MCF 10A (cell line): ENCODE data around the gene UPP1. TPM values are rescaled to one million over a fixed set of nuclear protein-coding genes. Genes with fewer than 3 reads are reported as not detected.
A peak's percentile ranks its signal among the peaks of the same experiment; 100 is the strongest.

Experiments
- BruUV-seq: library from RNA; stranded (reverse); fragments of 400-500 nt; replicated peaks from 2 replicates; lab custom pipeline; 2021; lab: Mats Ljungman, UMichigan
- CTCF ChIA-PET: fragments of 300-600 bp; sonication (Branson Sonifier 250); formaldehyde crosslinking; extraction: SDS; loops from one replicate; lab custom pipeline; 2021; ENCODE audit warnings: antibody characterized with exemption, inconsistent platforms; lab: Yijun Ruan, JAX
- POLR2A ChIA-PET: fragments of 300-600, 350-650 bp; sonication (Branson Sonifier 250); formaldehyde crosslinking; extraction: SDS; loops from one replicate; lab custom pipeline; 2020; ENCODE audit warnings: antibody characterized with exemption, inconsistent platforms; lab: Yijun Ruan, JAX
- DNase-seq: peaks from one replicate; pipeline ENCODE4 v3.0.0-alpha.2; 2018; ENCODE audit not compliant: unreplicated experiment
- H3K27ac Mint-ChIP-seq: one replicate; pipeline ENCODE4 v1.8.0; 2022; ENCODE audit warnings: mild to moderate bottlenecking, low read depth, mixed read lengths; ENCODE audit not compliant: unreplicated experiment
- H3K27me3 Mint-ChIP-seq: one replicate; pipeline ENCODE4 v1.8.0; 2022; ENCODE audit warnings: mixed read lengths; ENCODE audit not compliant: insufficient read depth, unreplicated experiment
- H3K36me3 Mint-ChIP-seq: one replicate; pipeline ENCODE4 v1.8.0; 2022; ENCODE audit warnings: mild to moderate bottlenecking, moderate library complexity, mixed read lengths; ENCODE audit not compliant: insufficient read depth, unreplicated experiment
- H3K4me1 Mint-ChIP-seq: one replicate; pipeline ENCODE4 v1.8.0; 2022; ENCODE audit warnings: mixed read lengths; ENCODE audit not compliant: insufficient read depth, unreplicated experiment
- H3K4me3 Mint-ChIP-seq: one replicate; pipeline ENCODE4 v1.8.0; 2022; ENCODE audit warnings: mild to moderate bottlenecking, moderate library complexity, mixed read lengths; ENCODE audit not compliant: unreplicated experiment
- H3K9me3 Mint-ChIP-seq: one replicate; pipeline ENCODE4 v1.8.0; 2022; ENCODE audit warnings: mixed read lengths; ENCODE audit not compliant: unreplicated experiment
- intact Hi-C: fragments of 100-400 bp; cut with micrococcal nuclease; formaldehyde crosslinking; loops from 2 replicates; pipeline ENCODE4 v1.14.1; 2022
- total RNA-seq: library from RNA; stranded (reverse); gene quantifications from 2 replicates; pipeline ENCODE4 v1.2.3, GENCODE V29; 2022
- TF ChIP-seq, protein P1 (sequence below): fragments of 200-600 bp; IDR thresholded peaks from one replicate; pipeline ENCODE4 v1.8.0; 2022; ENCODE audit warnings: antibody characterized with exemption, mild to moderate bottlenecking; ENCODE audit not compliant: unreplicated experiment

Gene UPP1
- total RNA-seq, 1 experiment from 2014 or later = 602 TPM

DNA sequence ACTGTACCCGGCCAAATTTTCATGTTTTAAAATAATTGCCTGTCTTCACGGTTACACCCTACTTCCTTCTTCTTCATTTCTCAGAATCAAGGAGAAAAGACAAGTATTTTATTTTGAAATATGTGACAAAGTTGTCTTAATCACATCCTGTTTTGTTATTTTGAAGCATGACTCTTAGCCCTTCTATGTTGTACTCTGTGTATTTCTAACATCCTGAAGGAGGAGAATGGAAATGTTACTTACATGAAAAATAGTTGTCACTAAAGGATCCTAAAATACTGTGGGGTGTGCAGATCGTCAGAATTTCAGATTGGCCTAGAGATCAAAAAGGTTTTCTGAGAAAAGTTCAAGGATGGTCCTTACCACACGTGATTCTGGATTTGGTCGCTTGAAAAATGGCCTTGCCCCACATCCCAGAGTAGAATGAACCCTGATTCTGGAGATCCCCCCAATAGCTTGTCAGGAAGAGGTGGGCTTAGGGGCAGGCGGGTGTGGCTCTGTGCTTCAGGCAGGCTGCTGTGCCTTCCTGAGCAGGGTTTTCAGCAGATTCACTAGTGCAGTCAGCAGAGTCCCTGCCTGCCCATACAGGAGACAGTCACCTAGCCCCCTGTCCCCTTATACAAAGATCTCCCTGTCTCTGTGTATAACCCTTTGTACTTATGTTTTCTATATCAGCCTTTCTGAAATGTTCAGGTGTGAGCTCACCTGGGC, 8.6 kb downstream of the UPP1 start:
- intact Hi-C loops = no loop called here
- no TSS peak for BruUV-seq
- H3K4me1 Mint-ChIP-seq = peaks cover 46% of the 10 kb centered on the region
- H3K27me3 Mint-ChIP-seq = no peaks in the 10 kb centered on the region
- TF ChIP-seq, protein P1, sequence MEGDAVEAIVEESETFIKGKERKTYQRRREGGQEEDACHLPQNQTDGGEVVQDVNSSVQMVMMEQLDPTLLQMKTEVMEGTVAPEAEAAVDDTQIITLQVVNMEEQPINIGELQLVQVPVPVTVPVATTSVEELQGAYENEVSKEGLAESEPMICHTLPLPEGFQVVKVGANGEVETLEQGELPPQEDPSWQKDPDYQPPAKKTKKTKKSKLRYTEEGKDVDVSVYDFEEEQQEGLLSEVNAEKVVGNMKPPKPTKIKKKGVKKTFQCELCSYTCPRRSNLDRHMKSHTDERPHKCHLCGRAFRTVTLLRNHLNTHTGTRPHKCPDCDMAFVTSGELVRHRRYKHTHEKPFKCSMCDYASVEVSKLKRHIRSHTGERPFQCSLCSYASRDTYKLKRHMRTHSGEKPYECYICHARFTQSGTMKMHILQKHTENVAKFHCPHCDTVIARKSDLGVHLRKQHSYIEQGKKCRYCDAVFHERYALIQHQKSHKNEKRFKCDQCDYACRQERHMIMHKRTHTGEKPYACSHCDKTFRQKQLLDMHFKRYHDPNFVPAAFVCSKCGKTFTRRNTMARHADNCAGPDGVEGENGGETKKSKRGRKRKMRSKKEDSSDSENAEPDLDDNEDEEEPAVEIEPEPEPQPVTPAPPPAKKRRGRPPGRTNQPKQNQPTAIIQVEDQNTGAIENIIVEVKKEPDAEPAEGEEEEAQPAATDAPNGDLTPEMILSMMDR = no peak
- H3K36me3 Mint-ChIP-seq = peaks cover 80% of the 10 kb centered on the region
- CTCF ChIA-PET = interaction anchor here (1.0 to 1.1 kb wide), 2 partner anchors 10 to 12 kb away, joined by 4 read pairs; no protein-coding TSS in a partner anchor
- peak overlapping the region; percentile 67 for H3K27ac Mint-ChIP-seq
- no peak for DNase-seq
- H3K4me3 Mint-ChIP-seq = no peak overlapping the region
- POLR2A ChIA-PET = interaction anchor here (0.6 to 1.6 kb wide), 2 partner anchors 119 to 1103 kb away, joined by 4 read pairs; no protein-coding TSS in a partner anchor
- H3K9me3 Mint-ChIP-seq = no peaks in the 10 kb centered on the region

DNA sequence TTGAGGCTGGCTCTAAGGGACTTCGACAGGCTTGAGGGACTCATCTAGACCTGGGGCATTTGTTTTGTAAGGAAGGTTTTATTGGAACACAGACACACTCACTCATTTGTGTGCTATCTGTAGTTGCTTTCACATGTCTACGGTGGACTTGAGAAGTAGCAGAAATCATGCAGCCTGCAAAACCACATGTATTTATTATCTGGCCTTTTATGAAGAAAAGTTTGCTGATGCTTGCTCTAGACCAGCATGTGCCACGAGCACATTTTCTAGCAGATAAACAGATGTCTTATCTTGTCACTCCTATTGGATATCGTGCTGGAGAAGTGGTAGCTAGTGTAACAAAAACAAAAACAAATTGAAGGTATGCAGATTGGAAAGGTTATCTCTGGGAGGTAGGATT, 9.8 kb downstream of the UPP1 start:
- Mint-ChIP-seq H3K27ac (peak overlapping the region; percentile 79), H3K36me3 (peaks cover 75% of the 10 kb centered on the region), H3K27me3 (no peaks in the 10 kb centered on the region), H3K4me1 (peaks cover 46% of the 10 kb centered on the region), H3K4me3 (no peak overlapping the region), H3K9me3 (no peaks in the 10 kb centered on the region)
- CTCF ChIA-PET = interaction anchor here (0.6 to 3.4 kb wide), 3 partner anchors 11 to 531 kb away, joined by 3 to 19 read pairs (median 3); no protein-coding TSS in a partner anchor
- DNase-seq = no peak
- TF ChIP-seq, protein P1 = no peak
- POLR2A ChIA-PET = interaction anchor here (0.7 to 1.6 kb wide), 2 partner anchors 120 to 261 kb away, joined by 3 to 4 read pairs; no protein-coding TSS in a partner anchor
- BruUV-seq = no TSS peak
- intact Hi-C loops = no loop called here

DNA sequence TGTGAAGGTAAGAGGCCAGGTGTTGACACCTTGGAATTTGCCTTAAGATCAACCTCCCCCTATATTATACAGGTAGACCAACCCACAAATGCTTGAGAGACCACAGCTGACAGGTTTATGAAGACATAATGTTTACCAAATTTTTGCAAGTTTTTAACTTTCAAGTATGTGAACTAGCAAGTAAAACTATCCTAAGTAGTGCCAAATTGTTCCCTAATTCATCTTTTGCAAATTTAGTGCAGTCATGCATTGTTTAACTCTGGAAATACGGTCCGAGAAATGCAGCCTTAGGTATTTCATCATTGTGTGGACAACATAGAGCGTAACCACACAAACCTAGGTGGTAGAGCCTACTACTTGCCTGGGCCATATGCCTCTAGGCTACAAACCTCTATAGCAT, 10.7 kb downstream of the UPP1 start:
- H3K27me3 Mint-ChIP-seq = no peaks in the 10 kb centered on the region
- TF ChIP-seq, protein P1 = no peak
- H3K9me3 Mint-ChIP-seq = no peaks in the 10 kb centered on the region
- H3K4me1 Mint-ChIP-seq = peaks cover 40% of the 10 kb centered on the region
- CTCF ChIA-PET = interaction anchor here (3.4 to 16.0 kb wide), 2 partner anchors 10 to 151 kb away, joined by 19 to 314 read pairs; partner anchors contain the start of gene PKD1L1
- intact Hi-C loops = no loop called here
- BruUV-seq = no TSS peak
- peak overlapping the region; percentile 79 for H3K27ac Mint-ChIP-seq
- DNase-seq = no peak
- H3K4me3 Mint-ChIP-seq = no peak overlapping the region
- H3K36me3 Mint-ChIP-seq = peaks cover 71% of the 10 kb centered on the region
- POLR2A ChIA-PET = interaction anchor here (0.6 kb wide), 1 partner anchor 843 kb away, joined by 3 read pairs; no protein-coding TSS in a partner anchor

DNA sequence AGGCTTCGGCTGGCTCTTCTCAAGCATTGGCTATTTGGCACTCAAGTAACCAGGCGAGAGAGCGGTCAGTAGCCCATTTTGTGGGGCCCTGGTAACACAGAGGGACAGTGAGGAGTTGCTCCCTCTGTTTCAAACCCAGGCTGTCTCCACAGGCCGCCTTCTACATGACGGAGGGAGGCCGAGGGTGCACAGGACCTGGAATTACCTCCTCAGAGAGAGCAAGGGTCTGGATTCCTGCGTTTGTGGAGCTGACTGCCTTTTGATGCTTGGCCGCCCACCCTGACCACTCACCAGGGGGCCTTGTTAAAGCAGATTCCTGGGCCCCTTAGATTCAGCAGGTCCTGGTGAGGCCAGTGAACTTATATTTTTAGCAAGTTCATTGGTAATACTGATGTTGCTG, 12.3 kb downstream of the UPP1 start:
- intact Hi-C loops = no loop called here
- H3K4me3 Mint-ChIP-seq = no peak overlapping the region
- H3K27me3 Mint-ChIP-seq = no peaks in the 10 kb centered on the region
- peaks cover 27% of the 10 kb centered on the region for H3K4me1 Mint-ChIP-seq
- H3K9me3 Mint-ChIP-seq = no peaks in the 10 kb centered on the region
- POLR2A ChIA-PET = interaction anchor here (0.8 to 1.4 kb wide), 2 partner anchors 9 to 11 kb away, joined by 3 to 6 read pairs; no protein-coding TSS in a partner anchor
- TF ChIP-seq, protein P1 = no peak
- no peak for DNase-seq
- H3K36me3 Mint-ChIP-seq = peaks cover 74% of the 10 kb centered on the region
- no peak overlapping the region for H3K27ac Mint-ChIP-seq
- BruUV-seq = no TSS peak
- CTCF ChIA-PET = interaction anchor here (0.8 to 16.0 kb wide), 6 partner anchors 8 to 531 kb away, joined by 3 to 314 read pairs (median 4); partner anchors contain the start of gene PKD1L1
